Astrocyte of the spinal cord (primary cell): ENCODE data around the gene CD22.

Experiments used
- DNase-seq: peaks from one replicate; pipeline ENCODE4 v3.0.0; 2011; ENCODE audit warnings: low read depth, low spot score
- H3K4me3 ChIP-seq: 2 replicates; pipeline ENCODE4 v1.5.1; 2011; ENCODE audit warnings: low read depth, mild to moderate bottlenecking, low read length, moderate library complexity
- in situ Hi-C: cut with HindIII; loops from 2 replicates; pipeline ENCODE4 v1.10.0; 2017; ENCODE audit warnings: low sequenced_read_pairs
- TF ChIP-seq, protein P1 (sequence below): IDR thresholded peaks from 2 replicates; pipeline ENCODE4 v1.5.1; 2012; ENCODE audit warnings: low read depth, mild to moderate bottlenecking, low read length, inconsistent platforms

The CD22 gene

DNA sequence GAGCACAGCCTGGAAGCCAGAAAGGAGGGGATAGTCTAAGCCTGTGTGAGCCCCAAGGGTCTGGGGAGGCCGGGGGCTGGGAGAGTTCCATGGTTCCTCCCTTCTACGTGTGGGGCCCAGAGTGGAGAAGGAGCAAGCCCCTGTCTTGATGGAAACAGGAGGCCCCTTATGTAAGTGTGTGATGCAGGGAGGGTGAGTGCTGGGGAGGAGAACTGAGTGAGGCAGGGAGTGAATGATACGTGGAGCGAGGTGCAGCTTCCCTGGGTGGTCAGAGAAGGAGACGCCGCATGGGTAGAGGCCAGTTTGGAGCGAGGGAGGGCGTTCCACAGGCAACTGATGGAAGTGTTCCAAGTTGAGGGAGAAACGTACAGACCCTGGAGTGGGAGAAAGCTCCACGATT is 21.1 kb upstream of the CD22 start:
- DNase-seq: no peak
- in situ Hi-C loops: no loop called here
- TF ChIP-seq, protein P1, sequence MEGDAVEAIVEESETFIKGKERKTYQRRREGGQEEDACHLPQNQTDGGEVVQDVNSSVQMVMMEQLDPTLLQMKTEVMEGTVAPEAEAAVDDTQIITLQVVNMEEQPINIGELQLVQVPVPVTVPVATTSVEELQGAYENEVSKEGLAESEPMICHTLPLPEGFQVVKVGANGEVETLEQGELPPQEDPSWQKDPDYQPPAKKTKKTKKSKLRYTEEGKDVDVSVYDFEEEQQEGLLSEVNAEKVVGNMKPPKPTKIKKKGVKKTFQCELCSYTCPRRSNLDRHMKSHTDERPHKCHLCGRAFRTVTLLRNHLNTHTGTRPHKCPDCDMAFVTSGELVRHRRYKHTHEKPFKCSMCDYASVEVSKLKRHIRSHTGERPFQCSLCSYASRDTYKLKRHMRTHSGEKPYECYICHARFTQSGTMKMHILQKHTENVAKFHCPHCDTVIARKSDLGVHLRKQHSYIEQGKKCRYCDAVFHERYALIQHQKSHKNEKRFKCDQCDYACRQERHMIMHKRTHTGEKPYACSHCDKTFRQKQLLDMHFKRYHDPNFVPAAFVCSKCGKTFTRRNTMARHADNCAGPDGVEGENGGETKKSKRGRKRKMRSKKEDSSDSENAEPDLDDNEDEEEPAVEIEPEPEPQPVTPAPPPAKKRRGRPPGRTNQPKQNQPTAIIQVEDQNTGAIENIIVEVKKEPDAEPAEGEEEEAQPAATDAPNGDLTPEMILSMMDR: no peak
- H3K4me3 ChIP-seq: no peak overlapping the region

DNA sequence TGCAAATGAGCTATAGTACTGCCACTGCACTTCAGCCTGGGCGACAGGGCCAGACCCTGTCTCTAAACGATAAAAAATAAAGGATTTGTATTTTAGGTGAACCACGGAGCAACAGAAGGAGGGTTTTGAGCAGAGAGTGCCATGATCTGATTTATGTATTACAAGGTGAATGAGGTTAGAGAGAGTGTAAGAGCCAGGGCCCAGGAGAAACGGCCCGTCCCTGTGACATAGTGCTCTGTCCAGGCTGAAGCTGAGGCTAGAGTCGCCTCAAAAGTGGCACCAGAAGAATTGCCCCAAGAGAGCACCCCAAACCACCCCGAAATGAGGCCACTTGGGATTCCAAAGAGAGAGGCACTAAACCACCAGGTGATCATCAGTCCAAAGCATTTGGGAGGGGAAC is 20.1 kb upstream of the CD22 start:
- in situ Hi-C loops: no loop called here
- H3K4me3 ChIP-seq: no peak overlapping the region
- no peak for DNase-seq
- TF ChIP-seq, protein P1: no peak

DNA sequence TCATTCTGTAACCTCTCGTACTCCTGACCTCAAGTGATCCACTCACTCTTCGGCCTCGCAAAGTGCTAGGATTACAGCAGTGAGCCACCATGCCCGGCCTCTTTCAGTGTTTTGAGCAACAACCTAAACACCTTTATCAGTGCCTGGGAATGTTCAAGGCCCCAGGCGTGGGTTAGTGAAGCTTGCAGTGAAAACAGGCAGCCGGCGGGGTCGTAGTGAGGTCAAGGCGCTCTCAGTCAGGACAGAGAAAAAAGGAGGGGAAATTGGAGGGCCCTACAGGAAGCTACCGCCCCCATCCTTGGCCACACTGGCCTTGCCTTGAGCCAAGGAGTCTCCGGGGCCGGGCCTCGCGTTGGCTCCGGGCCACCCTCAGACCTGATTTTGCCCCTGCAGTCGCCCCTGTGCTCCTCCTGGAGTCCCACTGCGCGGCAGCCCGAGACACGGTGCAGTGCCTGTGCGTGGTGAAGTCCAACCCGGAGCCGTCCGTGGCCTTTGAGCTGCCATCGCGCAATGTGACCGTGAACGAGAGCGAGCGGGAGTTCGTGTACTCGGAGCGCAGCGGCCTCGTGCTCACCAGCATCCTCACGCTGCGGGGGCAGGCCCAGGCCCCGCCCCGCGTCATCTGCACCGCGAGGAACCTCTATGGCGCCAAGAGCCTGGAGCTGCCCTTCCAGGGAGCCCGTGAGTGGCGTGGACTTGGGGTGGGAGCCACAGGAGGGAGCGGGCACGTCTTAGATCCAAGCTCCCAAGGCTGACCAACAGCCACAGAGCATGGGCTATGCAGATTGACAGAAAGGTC is 19.3 kb upstream of the CD22 start:
- TF ChIP-seq, protein P1: no peak
- no peak for DNase-seq
- in situ Hi-C loops: no loop called here
- H3K4me3 ChIP-seq: no peak overlapping the region

DNA sequence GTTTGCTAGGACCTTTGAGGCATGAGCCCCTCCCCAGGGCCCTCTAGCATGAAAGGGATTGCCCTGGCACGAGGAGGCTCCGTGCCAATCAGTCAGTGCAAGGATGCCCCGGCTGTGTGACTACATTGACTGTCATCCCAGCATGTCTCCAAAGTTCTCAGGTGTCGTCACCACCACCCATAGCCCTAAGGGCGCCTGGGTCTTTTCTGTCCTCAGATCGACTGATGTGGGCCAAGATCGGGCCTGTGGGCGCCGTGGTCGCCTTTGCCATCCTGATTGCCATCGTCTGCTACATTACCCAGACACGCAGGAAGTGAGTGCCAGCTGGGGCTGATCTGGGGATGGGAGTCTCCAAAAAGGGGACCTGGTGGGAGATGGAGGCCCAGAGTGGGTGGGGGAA is 18.7 kb upstream of the CD22 start:
- no peak for DNase-seq
- no peak overlapping the region for H3K4me3 ChIP-seq
- TF ChIP-seq, protein P1: no peak
- in situ Hi-C loops: no loop called here

DNA sequence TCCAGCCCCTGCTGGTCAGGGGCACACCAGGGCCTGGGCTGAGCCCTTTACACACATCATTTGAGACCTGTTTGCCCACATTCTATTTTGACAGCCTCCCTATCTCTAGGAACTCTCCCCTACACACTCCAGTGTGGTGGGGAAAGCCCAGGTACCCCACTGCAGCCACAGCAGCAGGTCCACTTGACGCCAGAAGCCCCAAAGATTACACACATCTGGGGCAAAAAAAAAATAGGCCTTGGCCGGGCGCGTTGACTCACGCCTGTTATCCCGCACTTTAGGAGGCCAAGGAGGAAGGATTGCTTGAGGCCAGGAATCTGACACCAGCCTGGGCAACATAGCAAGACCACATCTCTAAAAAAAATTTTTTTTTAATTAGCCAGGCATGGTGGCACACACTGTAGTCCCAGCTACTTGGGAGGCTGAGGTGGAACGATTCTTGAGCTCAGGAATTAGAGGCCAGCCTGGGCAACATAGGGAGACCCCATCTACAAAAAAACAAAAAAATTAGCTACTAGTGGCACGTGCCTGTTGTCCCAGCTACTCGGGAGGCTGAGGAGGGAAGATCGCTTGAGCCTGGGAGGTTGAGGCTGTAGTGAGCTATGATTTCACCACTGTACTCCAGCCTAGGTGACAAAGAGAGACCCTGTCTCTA is 18.0 kb upstream of the CD22 start:
- DNase-seq: no peak
- TF ChIP-seq, protein P1: no peak
- in situ Hi-C loops: no loop called here
- no peak overlapping the region for H3K4me3 ChIP-seq

DNA sequence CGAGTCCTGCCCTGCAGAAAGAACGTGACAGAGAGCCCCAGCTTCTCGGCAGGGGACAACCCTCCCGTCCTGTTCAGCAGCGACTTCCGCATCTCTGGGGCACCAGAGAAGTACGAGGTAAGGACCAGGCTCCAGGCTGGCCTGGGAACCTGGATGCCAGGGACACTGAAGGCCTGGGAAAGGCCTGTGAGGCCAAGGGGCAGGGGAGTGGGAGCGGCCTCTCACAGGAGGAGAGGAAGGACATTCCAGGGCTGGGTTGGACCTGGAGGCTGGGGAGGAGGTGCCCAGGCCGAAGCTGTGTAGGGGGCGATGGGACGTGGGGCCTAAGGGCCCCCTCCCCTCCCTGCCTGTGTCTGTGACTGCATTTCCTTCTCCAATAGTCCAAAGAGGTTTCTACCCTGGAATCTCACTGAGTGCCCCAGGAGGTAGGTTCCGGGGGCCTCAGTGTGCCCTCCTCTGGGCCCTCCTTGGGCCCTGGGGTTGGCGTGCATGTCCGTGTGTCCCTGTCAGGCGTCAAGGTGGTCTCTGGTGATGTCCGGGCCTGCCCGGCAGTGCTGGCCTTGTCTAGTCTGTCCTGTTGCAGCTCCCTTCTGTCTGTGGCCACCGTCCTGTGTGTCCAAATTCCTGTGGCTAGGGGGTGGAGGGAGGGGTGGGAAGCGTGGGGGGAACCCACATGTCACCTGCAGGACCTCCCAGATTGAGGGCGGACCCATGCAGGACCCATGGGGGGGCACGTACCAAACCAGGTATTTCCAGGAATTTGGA is 16.9 kb upstream of the CD22 start:
- in situ Hi-C loops: no loop called here
- no peak overlapping the region for H3K4me3 ChIP-seq
- TF ChIP-seq, protein P1: no peak
- no peak for DNase-seq
